ENCODE measurements around the gene CLDN14. TPM values are rescaled to one million over a fixed set of nuclear protein-coding genes. Genes with fewer than 3 reads are reported as not detected.

Gene CLDN14
- total RNA-seq, 1 experiment from 2014 or later = not detected

- in situ Hi-C loops (cut with HindIII; ENCODE audit: low pct_unique_long_range_greater_than_20kb, low sequenced_read_pairs) = no loop called here
- no peak for DNase-seq (ENCODE audit: low read depth)
Measured at GRCh38 chr21:36452281-36452825, 27.6 kb downstream of the CLDN14 start.

GRCh38 chr21:36451506-36451905 is 28.4 kb downstream of the CLDN14 start:
- in situ Hi-C loops (cut with HindIII; ENCODE audit: low pct_unique_long_range_greater_than_20kb, low sequenced_read_pairs) = no loop called here
- DNase-seq (ENCODE audit: low read depth) = no peak

GRCh38 chr21:36450511-36450910 is 29.4 kb downstream of the CLDN14 start:
- no peak for DNase-seq (ENCODE audit: low read depth)
- in situ Hi-C loops (cut with HindIII; ENCODE audit: low pct_unique_long_range_greater_than_20kb, low sequenced_read_pairs) = no loop called here

- in situ Hi-C loops (cut with HindIII; ENCODE audit: low pct_unique_long_range_greater_than_20kb, low sequenced_read_pairs) = no loop called here
- DNase-seq (ENCODE audit: low read depth) = no peak
Measured at GRCh38 chr21:36446301-36446700, 33.6 kb downstream of the CLDN14 start.

GRCh38 chr21:36441715-36442114 is 38.2 kb downstream of the CLDN14 start:
- in situ Hi-C loops (cut with HindIII; ENCODE audit: low pct_unique_long_range_greater_than_20kb, low sequenced_read_pairs) = no loop called here
- no peak for DNase-seq (ENCODE audit: low read depth)

GRCh38 chr21:36437745-36438128 is 42.2 kb downstream of the CLDN14 start:
- no peak for DNase-seq (ENCODE audit: low read depth)

GRCh38 chr21:36436829-36437744 is 42.8 kb downstream of the CLDN14 start:
- DNase-seq (ENCODE audit: low read depth) = no peak
- in situ Hi-C loops (cut with HindIII; ENCODE audit: low pct_unique_long_range_greater_than_20kb, low sequenced_read_pairs) = no loop called here

More at GRCh38 chr21:36437745-36438128, 42.2 kb downstream of the CLDN14 start:
- in situ Hi-C loops (cut with HindIII; ENCODE audit: low pct_unique_long_range_greater_than_20kb, low sequenced_read_pairs) = no loop called here

GRCh38 chr21:36434144-36434543 is 45.8 kb downstream of the CLDN14 start:
- in situ Hi-C loops (cut with HindIII; ENCODE audit: low pct_unique_long_range_greater_than_20kb, low sequenced_read_pairs) = no loop called here
- no peak for DNase-seq (ENCODE audit: low read depth)

- in situ Hi-C loops (cut with HindIII; ENCODE audit: low pct_unique_long_range_greater_than_20kb, low sequenced_read_pairs) = no loop called here
- peak; percentile 27 for DNase-seq (ENCODE audit: low read depth)
Measured at GRCh38 chr21:36433059-36433709, 46.7 kb downstream of the CLDN14 start.

GRCh38 chr21:36431252-36431651 is 48.7 kb downstream of the CLDN14 start:
- DNase-seq (ENCODE audit: low read depth) = no peak
- in situ Hi-C loops (cut with HindIII; ENCODE audit: low pct_unique_long_range_greater_than_20kb, low sequenced_read_pairs) = no loop called here

- DNase-seq (ENCODE audit: low read depth) = peak; percentile 44
- in situ Hi-C loops (cut with HindIII; ENCODE audit: low pct_unique_long_range_greater_than_20kb, low sequenced_read_pairs) = no loop called here
Measured at GRCh38 chr21:36430841-36431240, 49.1 kb downstream of the CLDN14 start.

- in situ Hi-C loops (cut with HindIII; ENCODE audit: low pct_unique_long_range_greater_than_20kb, low sequenced_read_pairs) = no loop called here
- peak; percentile 97 for DNase-seq (ENCODE audit: low read depth)
Measured at GRCh38 chr21:36429947-36430546, 49.9 kb downstream of the CLDN14 start.

GRCh38 chr21:36428761-36429432 is 51.0 kb downstream of the CLDN14 start:
- in situ Hi-C loops (cut with HindIII; ENCODE audit: low pct_unique_long_range_greater_than_20kb, low sequenced_read_pairs) = no loop called here
- DNase-seq (ENCODE audit: low read depth) = peak; percentile 82

- no peak for DNase-seq (ENCODE audit: low read depth)
- in situ Hi-C loops (cut with HindIII; ENCODE audit: low pct_unique_long_range_greater_than_20kb, low sequenced_read_pairs) = no loop called here
Measured at GRCh38 chr21:36427502-36427901, 52.4 kb downstream of the CLDN14 start.

- no peak for DNase-seq (ENCODE audit: low read depth)
- in situ Hi-C loops (cut with HindIII; ENCODE audit: low pct_unique_long_range_greater_than_20kb, low sequenced_read_pairs) = no loop called here
Measured at GRCh38 chr21:36425286-36425685, 54.6 kb downstream of the CLDN14 start.

- DNase-seq (ENCODE audit: low read depth) = no peak
- in situ Hi-C loops (cut with HindIII; ENCODE audit: low pct_unique_long_range_greater_than_20kb, low sequenced_read_pairs) = no loop called here
Measured at GRCh38 chr21:36424592-36424991, 55.3 kb downstream of the CLDN14 start.

- in situ Hi-C loops (cut with HindIII; ENCODE audit: low pct_unique_long_range_greater_than_20kb, low sequenced_read_pairs) = no loop called here
- DNase-seq (ENCODE audit: low read depth) = no peak
Measured at GRCh38 chr21:36423771-36424433, 56.0 kb downstream of the CLDN14 start.

All from Caki2 (cell line).